ES-I3 (cell line): ENCODE data around the gene RAD51B.

ENCODE experiments used
- H3K36me3 ChIP-seq: 2 replicates; pipeline ENCODE4 v1.6.1; 2013; ENCODE audit warnings: mild to moderate bottlenecking, low read length, control low read depth, moderate library complexity; ENCODE audit not compliant: insufficient read depth
- H3K4me1 ChIP-seq: 2 replicates; pipeline ENCODE4 v1.6.1; 2013; ENCODE audit warnings: mild to moderate bottlenecking, control low read depth, low read length; ENCODE audit not compliant: insufficient read depth
- H3K9ac ChIP-seq: 2 replicates; pipeline ENCODE4 v1.6.1; 2013; ENCODE audit warnings: low read depth, mild to moderate bottlenecking, low read length, moderate library complexity
- H3K9me3 ChIP-seq: 2 replicates; pipeline ENCODE4 v1.6.1; 2013; ENCODE audit warnings: mild to moderate bottlenecking, low read length, moderate library complexity; ENCODE audit not compliant: control insufficient read depth, insufficient read depth

RAD51B gene

GRCh38 chr14:68226523-68226922 lies 406.9 kb downstream of the RAD51B start:
- no peak overlapping the region for H3K9ac ChIP-seq
- H3K9me3 ChIP-seq = no peaks in the 10 kb centered on the region
- no peaks in the 10 kb centered on the region; the same call in 1 of the 2 replicates for H3K36me3 ChIP-seq
- H3K4me1 ChIP-seq = peaks cover 27% of the 10 kb centered on the region

GRCh38 chr14:68228656-68229055 lies 409.1 kb downstream of the RAD51B start:
- no peaks in the 10 kb centered on the region for H3K36me3 ChIP-seq
- H3K4me1 ChIP-seq = peaks cover 41% of the 10 kb centered on the region
- no peak overlapping the region for H3K9ac ChIP-seq
- H3K9me3 ChIP-seq = no peaks in the 10 kb centered on the region

- no peaks in the 10 kb centered on the region for H3K9me3 ChIP-seq
- H3K9ac ChIP-seq = no peak overlapping the region
- peaks cover 36% of the 10 kb centered on the region for H3K4me1 ChIP-seq
- no peaks in the 10 kb centered on the region for H3K36me3 ChIP-seq
Measured at GRCh38 chr14:68229423-68230100, 410.0 kb downstream of the RAD51B start.

- no peaks in the 10 kb centered on the region for H3K36me3 ChIP-seq
Measured at GRCh38 chr14:68230202-68230949, 410.8 kb downstream of the RAD51B start.

GRCh38 chr14:68230950-68231717 lies 411.6 kb downstream of the RAD51B start:
- Histone ChIP-seq H3K9ac (no peak overlapping the region), H3K9me3 (no peaks in the 10 kb centered on the region), H3K4me1 (peaks cover 36% of the 10 kb centered on the region), H3K36me3 (no peaks in the 10 kb centered on the region)

More at GRCh38 chr14:68230202-68230949, 410.8 kb downstream of the RAD51B start:
- no peaks in the 10 kb centered on the region for H3K9me3 ChIP-seq
- no peak overlapping the region for H3K9ac ChIP-seq
- peaks cover 36% of the 10 kb centered on the region for H3K4me1 ChIP-seq

GRCh38 chr14:68231898-68232297 lies 412.3 kb downstream of the RAD51B start:
- Histone ChIP-seq H3K9ac (no peak overlapping the region), H3K9me3 (no peaks in the 10 kb centered on the region), H3K36me3 (no peaks in the 10 kb centered on the region), H3K4me1 (peaks cover 36% of the 10 kb centered on the region)

GRCh38 chr14:68232300-68233055 lies 412.9 kb downstream of the RAD51B start:
- H3K9ac ChIP-seq = no peak overlapping the region
- no peaks in the 10 kb centered on the region for H3K9me3 ChIP-seq
- H3K4me1 ChIP-seq = peaks cover 36% of the 10 kb centered on the region
- H3K36me3 ChIP-seq = no peaks in the 10 kb centered on the region

- no peak overlapping the region for H3K9ac ChIP-seq
- no peaks in the 10 kb centered on the region for H3K9me3 ChIP-seq
- peaks cover 36% of the 10 kb centered on the region for H3K4me1 ChIP-seq
- H3K36me3 ChIP-seq = no peaks in the 10 kb centered on the region
Measured at GRCh38 chr14:68233101-68233784, 413.7 kb downstream of the RAD51B start.

- Histone ChIP-seq H3K9me3 (no peaks in the 10 kb centered on the region), H3K36me3 (no peaks in the 10 kb centered on the region), H3K4me1 (peaks cover 36% of the 10 kb centered on the region), H3K9ac (no peak overlapping the region)
Measured at GRCh38 chr14:68234101-68234905, 414.7 kb downstream of the RAD51B start.

- Histone ChIP-seq H3K4me1 (peaks cover 29% of the 10 kb centered on the region), H3K36me3 (no peaks in the 10 kb centered on the region), H3K9ac (no peak overlapping the region), H3K9me3 (no peaks in the 10 kb centered on the region)
Measured at GRCh38 chr14:68235011-68235410, 415.4 kb downstream of the RAD51B start.

GRCh38 chr14:68236582-68237458 lies 417.2 kb downstream of the RAD51B start:
- no peak overlapping the region for H3K9ac ChIP-seq
- H3K36me3 ChIP-seq = no peaks in the 10 kb centered on the region
- H3K9me3 ChIP-seq = no peaks in the 10 kb centered on the region
- peaks cover 16% of the 10 kb centered on the region for H3K4me1 ChIP-seq

GRCh38 chr14:68238551-68238950 lies 419.0 kb downstream of the RAD51B start:
- Histone ChIP-seq H3K9me3 (no peaks in the 10 kb centered on the region), H3K4me1 (peaks cover 3% of the 10 kb centered on the region; the same call in 1 of the 2 replicates), H3K36me3 (no peaks in the 10 kb centered on the region), H3K9ac (no peak overlapping the region)
